Fibroblast of lung (primary cell): ENCODE measurements around the gene TLR1. TPM values are rescaled to one million over a fixed set of nuclear protein-coding genes. Genes with fewer than 3 reads are reported as not detected.
"Not testable (repeated sequence)": the region's sequence is repeated elsewhere in the genome, so short reads cannot be mapped to it uniquely, and the experiment has no call there.

ENCODE experiments used
- DNase-seq, 2 donors: peaks; one replicate each; pipeline versions ENCODE4 v3.0.0 to v3.0.0-alpha.2; 2010; ENCODE audit warnings: low read depth in 2 of 2
- H2AFZ ChIP-seq: 2 replicates; pipeline ENCODE4 v1.5.1; 2012; ENCODE audit warnings: low read length, control low read depth, inconsistent platforms
- H3K27ac ChIP-seq: 2 replicates; pipeline ENCODE4 v1.5.1; 2011; ENCODE audit warnings: low read length, control low read depth; ENCODE audit not compliant: insufficient read depth
- H3K27me3 ChIP-seq: 2 replicates; pipeline ENCODE4 v1.5.1; 2011; ENCODE audit warnings: mild to moderate bottlenecking, low read length; ENCODE audit not compliant: control insufficient read depth, insufficient read depth
- H3K36me3 ChIP-seq: 2 replicates; pipeline ENCODE4 v1.5.1; 2011; ENCODE audit warnings: low read length; ENCODE audit not compliant: control insufficient read depth, insufficient read depth
- H3K4me1 ChIP-seq: 2 replicates; pipeline ENCODE4 v1.5.1; 2011; ENCODE audit warnings: low read length; ENCODE audit not compliant: control insufficient read depth, insufficient read depth; ENCODE audit errors: extremely low read depth
- H3K4me2 ChIP-seq: 2 replicates; pipeline ENCODE4 v1.5.1; 2011; ENCODE audit warnings: low read length, control low read depth; ENCODE audit not compliant: insufficient read depth; ENCODE audit errors: extremely low read depth
- H3K4me3 ChIP-seq, 4 experiments: fragments of 200-600 bp in 1 of 4; sonication (generic) in 1 of 4; replicated peaks in 1 of 4; 2 replicates each; pipeline ENCODE4 v1.5.1; 2011 to 2016; ENCODE audit warnings: low read length in 4 of 4, low read depth in 3 of 4, mild to moderate bottlenecking in 3 of 4, control low read depth in 2 of 4, inconsistent platforms in 1 of 4, mixed read lengths in 1 of 4; ENCODE audit not compliant: insufficient read depth in 1 of 4; ENCODE audit errors: control extremely low read depth in 1 of 4
- H3K79me2 ChIP-seq: 2 replicates; pipeline ENCODE4 v1.5.1; 2012; ENCODE audit warnings: mild to moderate bottlenecking, low read length, inconsistent platforms; ENCODE audit not compliant: control insufficient read depth, insufficient read depth
- H3K9ac ChIP-seq: 2 replicates; pipeline ENCODE4 v1.5.1; 2011; ENCODE audit warnings: mild to moderate bottlenecking, low read length, control low read depth; ENCODE audit not compliant: insufficient read depth
- H3K9me3 ChIP-seq: 2 replicates; pipeline ENCODE4 v1.5.1; 2012; ENCODE audit warnings: low read depth, low read length; ENCODE audit not compliant: control insufficient read depth, insufficient read depth
- H4K20me1 ChIP-seq: 2 replicates; pipeline ENCODE4 v1.5.1; 2011; ENCODE audit warnings: low read length; ENCODE audit not compliant: control insufficient read depth, insufficient read depth; ENCODE audit errors: extremely low read depth
- EZH2 ChIP-seq: IDR thresholded peaks from 2 replicates; pipeline ENCODE4 v1.5.1; 2012; ENCODE audit warnings: low read length, control low read depth, mild to moderate bottlenecking; ENCODE audit errors: missing control alignments
- polyA plus RNA-seq, 2 donors: library from polyadenylated mRNA; depleted of rRNA in 1 of 2; stranded (reverse) in 1 of 2; unstranded in 1 of 2; fragments of >200 nt; gene quantifications; 2 replicates each; pipeline ENCODE4 v1.2.1, GENCODE V29; 2011 to 2012; ENCODE audit warnings: missing spikeins in 1 of 2
- total RNA-seq: library from RNA; depleted of rRNA; stranded (reverse); fragments of >200 nt; gene quantifications from 2 replicates; pipeline ENCODE4 v1.2.1, GENCODE V29; 2014
- TF ChIP-seq, protein P1 (sequence below), 2 donors: IDR thresholded peaks in 1 of 2; conservative IDR thresholded peaks in 1 of 2; 1 replicate in 1 of 2; 2 replicates in 1 of 2; pipeline ENCODE4 v1.5.1; 2011 to 2012; ENCODE audit warnings: low read length in 2 of 2, control low read depth in 1 of 2, inconsistent platforms in 1 of 2, low read depth in 1 of 2, mild to moderate bottlenecking in 1 of 2

Gene TLR1
- total and polyA plus RNA-seq, 2 donors (not counting 1 experiment from before 2014, with no cell fraction given), result 0.77 to 1.7 TPM

DNA sequence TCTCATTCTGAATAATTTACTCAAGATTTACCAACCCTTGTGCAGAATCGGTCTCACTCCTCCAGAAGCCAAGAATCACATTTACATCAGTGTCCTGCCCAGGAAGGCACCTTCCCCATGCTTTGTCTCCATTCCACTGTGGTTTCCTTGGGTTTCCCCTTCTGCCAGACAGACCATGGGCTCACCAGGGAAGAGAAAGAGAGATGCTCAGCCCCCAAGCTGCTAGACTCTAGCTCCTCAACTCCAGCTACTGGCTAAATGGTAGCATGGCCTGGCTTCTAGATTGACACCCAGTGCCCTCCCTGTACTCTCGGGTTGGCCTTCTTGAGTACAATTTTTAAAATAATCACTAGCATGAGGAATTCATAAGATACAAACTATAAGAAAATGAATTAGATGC lies 34.7 kb downstream of the TLR1 start:
- no peaks in the 10 kb centered on the region for H3K4me1 ChIP-seq
- no peak for DNase-seq
- H3K9ac ChIP-seq, result no peak overlapping the region

DNA sequence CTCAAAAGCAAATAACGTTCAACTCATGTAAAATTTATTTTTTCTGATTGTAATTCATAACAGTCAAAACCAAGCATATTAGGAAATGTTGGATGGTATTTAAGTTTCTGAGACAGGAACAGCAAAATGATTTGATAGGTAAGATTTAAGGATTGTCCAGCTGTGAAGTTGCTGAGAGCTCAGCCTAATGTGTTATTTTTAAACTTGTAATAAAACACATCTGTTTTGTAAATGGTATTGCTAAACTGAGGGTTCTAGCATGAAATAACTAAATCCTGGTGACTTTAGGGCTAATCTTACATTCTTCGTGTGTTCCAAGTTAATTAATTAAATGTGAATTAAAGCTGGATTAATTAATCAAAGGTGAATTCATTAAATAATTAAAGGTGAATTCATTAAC lies 35.1 kb downstream of the TLR1 start:
- Histone ChIP-seq H3K9ac (no peak overlapping the region), H3K27me3 (peaks cover under 1% of the 10 kb centered on the region), H3K79me2 (no peaks in the 10 kb centered on the region), H3K4me1 (no peaks in the 10 kb centered on the region), H3K9me3 (no peaks in the 10 kb centered on the region), H2AFZ (no peak overlapping the region), H3K4me2 (no peak overlapping the region), H3K36me3 (no peaks in the 10 kb centered on the region), H4K20me1 (no peaks in the 10 kb centered on the region), H3K4me3 (no peak overlapping the region), H3K27ac (no peak overlapping the region)
- no peak for DNase-seq
- TF ChIP-seq, protein P1, sequence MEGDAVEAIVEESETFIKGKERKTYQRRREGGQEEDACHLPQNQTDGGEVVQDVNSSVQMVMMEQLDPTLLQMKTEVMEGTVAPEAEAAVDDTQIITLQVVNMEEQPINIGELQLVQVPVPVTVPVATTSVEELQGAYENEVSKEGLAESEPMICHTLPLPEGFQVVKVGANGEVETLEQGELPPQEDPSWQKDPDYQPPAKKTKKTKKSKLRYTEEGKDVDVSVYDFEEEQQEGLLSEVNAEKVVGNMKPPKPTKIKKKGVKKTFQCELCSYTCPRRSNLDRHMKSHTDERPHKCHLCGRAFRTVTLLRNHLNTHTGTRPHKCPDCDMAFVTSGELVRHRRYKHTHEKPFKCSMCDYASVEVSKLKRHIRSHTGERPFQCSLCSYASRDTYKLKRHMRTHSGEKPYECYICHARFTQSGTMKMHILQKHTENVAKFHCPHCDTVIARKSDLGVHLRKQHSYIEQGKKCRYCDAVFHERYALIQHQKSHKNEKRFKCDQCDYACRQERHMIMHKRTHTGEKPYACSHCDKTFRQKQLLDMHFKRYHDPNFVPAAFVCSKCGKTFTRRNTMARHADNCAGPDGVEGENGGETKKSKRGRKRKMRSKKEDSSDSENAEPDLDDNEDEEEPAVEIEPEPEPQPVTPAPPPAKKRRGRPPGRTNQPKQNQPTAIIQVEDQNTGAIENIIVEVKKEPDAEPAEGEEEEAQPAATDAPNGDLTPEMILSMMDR (conservative IDR thresholded peaks at IDR 0.05 in 1 of 2, IDR thresholded peaks at IDR 0.05 in 1 of 2; ENCODE audit: low read depth in 1 of 2, low read length in 2 of 2), result no peak
- no peak for TF ChIP-seq EZH2

More for the DNA sequence above, 34.7 kb downstream of the TLR1 start:
- Histone ChIP-seq H3K4me2 (no peak overlapping the region), H3K9me3 (no peaks in the 10 kb centered on the region), H2AFZ (no peak overlapping the region), H3K27me3 (peaks cover 4% of the 10 kb centered on the region), H3K79me2 (no peaks in the 10 kb centered on the region), H3K4me3 (no peak overlapping the region), H4K20me1 (no peaks in the 10 kb centered on the region), H3K36me3 (no peaks in the 10 kb centered on the region), H3K27ac (no peak overlapping the region)
- no peak for TF ChIP-seq EZH2
- TF ChIP-seq, protein P1 (conservative IDR thresholded peaks at IDR 0.05 in 1 of 2, IDR thresholded peaks at IDR 0.05 in 1 of 2; ENCODE audit: low read depth in 1 of 2, low read length in 2 of 2), result no peak

DNA sequence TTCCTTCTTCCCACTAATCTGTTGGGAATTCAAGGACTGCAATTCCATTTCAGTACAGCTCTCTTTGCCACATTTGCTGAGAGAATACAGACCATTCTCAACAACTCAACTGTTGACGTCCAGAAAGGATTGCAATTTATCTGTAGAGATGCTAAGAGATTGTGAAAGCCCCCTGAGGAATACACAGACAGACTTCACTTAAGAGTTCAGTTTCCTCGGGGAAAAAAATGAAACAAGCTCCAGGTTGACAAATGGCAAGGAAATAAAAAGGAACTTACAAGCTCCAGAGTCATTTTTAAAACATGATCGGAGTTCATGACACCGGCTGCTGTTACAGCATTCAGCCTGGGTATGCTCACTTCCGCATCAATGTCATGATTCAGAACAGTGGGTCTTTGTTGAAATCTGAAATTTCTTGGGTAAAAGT lies 35.6 kb downstream of the TLR1 start:
- DNase-seq, result peak in 1 of 2 donors; percentile 33
- no peaks in the 10 kb centered on the region for H3K4me1 ChIP-seq
- H3K36me3 ChIP-seq, result no peaks in the 10 kb centered on the region
- TF ChIP-seq, protein P1 (conservative IDR thresholded peaks at IDR 0.05 in 1 of 2, IDR thresholded peaks at IDR 0.05 in 1 of 2; ENCODE audit: low read depth in 1 of 2, low read length in 2 of 2), result no peak
- TF ChIP-seq EZH2, result no peak
- H3K27me3 ChIP-seq, result no peaks in the 10 kb centered on the region
- H3K9me3 ChIP-seq, result no peaks in the 10 kb centered on the region
- H3K79me2 ChIP-seq, result no peaks in the 10 kb centered on the region
- H3K4me2 ChIP-seq, result no peak overlapping the region
- no peak overlapping the region for H2AFZ ChIP-seq
- H4K20me1 ChIP-seq, result no peaks in the 10 kb centered on the region
- no peak overlapping the region for H3K27ac ChIP-seq
- H3K4me3 ChIP-seq, result no peak overlapping the region
- no peak overlapping the region for H3K9ac ChIP-seq

DNA sequence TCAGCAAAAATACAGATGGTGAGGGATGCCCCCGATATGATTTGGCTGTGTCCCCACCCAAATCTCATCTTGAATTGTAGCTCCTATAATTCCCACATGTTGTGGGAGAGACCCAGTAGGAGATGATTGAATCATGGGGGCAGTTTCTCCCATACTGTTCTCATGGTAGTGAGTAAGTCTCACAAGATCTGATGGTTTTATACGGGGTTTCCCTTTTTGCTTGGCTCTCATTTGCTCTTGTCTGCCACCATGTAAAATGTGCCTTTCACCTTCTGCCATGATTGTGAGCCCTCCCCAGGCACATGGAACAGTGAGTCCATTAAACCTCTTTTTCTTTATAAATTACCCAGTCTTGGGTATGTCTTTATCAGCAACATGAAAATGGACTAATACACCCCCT lies 37.7 kb downstream of the TLR1 start:
- H3K4me3 ChIP-seq, H3K27me3 ChIP-seq, H3K9me3 ChIP-seq, H3K4me2 ChIP-seq, H4K20me1 ChIP-seq, H3K36me3 ChIP-seq, H3K4me1 ChIP-seq, H3K27ac ChIP-seq, H3K9ac ChIP-seq, H2AFZ ChIP-seq, H3K79me2 ChIP-seq, DNase-seq: not testable (repeated sequence)
